ENCODE results near the gene REPIN1. TPM values are rescaled to one million over a fixed set of nuclear protein-coding genes. Genes with fewer than 3 reads are reported as not detected.

Gene REPIN1
- total RNA-seq, 4 donors from 2014 or later: 47.8 to 71.4 (median 63.9) TPM

GRCh38 chr7:150359622-150360362, 8.8 kb upstream of the REPIN1 start:
- no peak for DNase-seq (ENCODE audit: low spot score in 2 of 2)
- intact Hi-C loops (cut with DNase I; ENCODE audit: low total_unique reads): no loop called here
- no peak overlapping the region for H3K4me3 ChIP-seq (ENCODE audit: low read depth, poor library complexity, severe bottlenecking)
- TF ChIP-seq POLR2A (IDR thresholded peaks at IDR 0.05): no peak
- TF ChIP-seq CTCF (IDR thresholded peaks at IDR 0.05): no peak
- WGBS, 2 donors: 92% methylated on average over 2 of the region's 2 CpGs

- H3K4me3 ChIP-seq (ENCODE audit: low read depth, poor library complexity, severe bottlenecking): no peak overlapping the region
- no peak for DNase-seq (ENCODE audit: low spot score in 2 of 2)
- WGBS, 2 donors: 81 to 90% methylated on average over 5 of the region's 5 CpGs
- intact Hi-C loops (cut with DNase I; ENCODE audit: low total_unique reads): no loop called here
- TF ChIP-seq CTCF (IDR thresholded peaks at IDR 0.05): no peak
- TF ChIP-seq POLR2A (IDR thresholded peaks at IDR 0.05): no peak
Measured at GRCh38 chr7:150360363-150361058, 8.1 kb upstream of the REPIN1 start.

- no peak for TF ChIP-seq POLR2A (IDR thresholded peaks at IDR 0.05)
- TF ChIP-seq CTCF (IDR thresholded peaks at IDR 0.05): no peak
- H3K4me3 ChIP-seq (ENCODE audit: low read depth, poor library complexity, severe bottlenecking): no peak overlapping the region
- DNase-seq (ENCODE audit: low spot score in 2 of 2): no peak
- intact Hi-C loops (cut with DNase I; ENCODE audit: low total_unique reads): no loop called here
- 76 to 79% methylated on average over 7 of the region's 7 CpGs for WGBS, 2 donors
Measured at GRCh38 chr7:150361402-150361801, 7.2 kb upstream of the REPIN1 start.

GRCh38 chr7:150361807-150362621, 6.6 kb upstream of the REPIN1 start:
- intact Hi-C loops (cut with DNase I; ENCODE audit: low total_unique reads): no loop called here
- DNase-seq (ENCODE audit: low spot score in 2 of 2): no peak
- no peak overlapping the region for H3K4me3 ChIP-seq (ENCODE audit: low read depth, poor library complexity, severe bottlenecking)
- no peak for TF ChIP-seq POLR2A (IDR thresholded peaks at IDR 0.05)
- no peak for TF ChIP-seq CTCF (IDR thresholded peaks at IDR 0.05)
- 74 to 81% methylated on average over 18 of the region's 18 CpGs for WGBS, 2 donors

GRCh38 chr7:150363370-150363769, 5.3 kb upstream of the REPIN1 start:
- intact Hi-C loops (cut with DNase I; ENCODE audit: low total_unique reads): no loop called here
- 88 to 90% methylated on average over 4 of the region's 4 CpGs for WGBS, 2 donors
- TF ChIP-seq POLR2A (IDR thresholded peaks at IDR 0.05): no peak
- TF ChIP-seq CTCF (IDR thresholded peaks at IDR 0.05): no peak
- DNase-seq (ENCODE audit: low spot score in 2 of 2): no peak
- H3K4me3 ChIP-seq (ENCODE audit: low read depth, poor library complexity, severe bottlenecking): no peak overlapping the region
